K562 (cell line): ENCODE data around the gene CTPS2. TPM values are rescaled to one million over a fixed set of nuclear protein-coding genes. Genes with fewer than 3 reads are reported as not detected.
A peak's percentile ranks its signal among the peaks of the same experiment; 100 is the strongest.

Source experiments
- BRD4 ChIP-seq: fragments of 200-600 bp; sonication (generic); IDR thresholded peaks from 2 replicates; pipeline ENCODE4 v1.6.1; 2017; ENCODE audit warnings: inconsistent platforms
- CEBPG ChIP-seq, 3 experiments: fragments of 200-800 bp in 1 of 3; sonication (Bioruptor generic) in 1 of 3; sonication (generic) in 1 of 3; formaldehyde crosslinking in 1 of 3; IDR thresholded peaks in 2 of 3; conservative IDR thresholded peaks in 1 of 3; 2 replicates each; pipeline versions ENCODE4 v1.6.1 to v1.8.0; 2016 to 2022; ENCODE audit warnings: missing compliant biosample characterization in 2 of 3, missing genetic modification characterization in 2 of 3, mild to moderate bottlenecking in 1 of 3, missing genetic modification reagents in 1 of 3
- HDAC2 ChIP-seq: fragments of 450-650 bp; IDR thresholded peaks from 2 replicates; pipeline ENCODE4 v1.6.1; 2016; ENCODE audit warnings: mild to moderate bottlenecking
- HINFP ChIP-seq: fragments of 450-650 bp; conservative IDR thresholded peaks from 2 replicates; pipeline ENCODE4 v1.6.1; 2016; ENCODE audit warnings: missing genetic modification characterization, low read depth, mild to moderate bottlenecking, control low read depth, missing compliant biosample characterization
- HLTF ChIP-seq: fragments of 450-650 bp; IDR thresholded peaks from 2 replicates; pipeline ENCODE4 v1.6.1; 2016
- HMG20B ChIP-seq: fragments of 250-450 bp; sonication (Bioruptor Pico); IDR thresholded peaks from 2 replicates; pipeline ENCODE4 v1.5.0; 2021; ENCODE audit warnings: mild to moderate bottlenecking
- HNRNPH1 ChIP-seq: fragments of 200-400 bp; formaldehyde crosslinking; optimal IDR thresholded peaks from 2 replicates; pipeline ENCODE3; 2017; ENCODE audit warnings: low read depth, mild to moderate bottlenecking, low read length, moderate library complexity
- NR2C2 ChIP-seq, 2 experiments: fragments of 200-800 bp in 1 of 2; sonication (Bioruptor generic) in 1 of 2; sonication (generic) in 1 of 2; formaldehyde crosslinking in 1 of 2; IDR thresholded peaks; 2 replicates each; pipeline versions ENCODE4 v1.6.1 to v1.8.0; 2016 to 2022; ENCODE audit warnings: mild to moderate bottlenecking in 1 of 2, missing compliant biosample characterization in 1 of 2, missing genetic modification characterization in 1 of 2, missing genetic modification reagents in 1 of 2
- PHF20 ChIP-seq: fragments of 450-650 bp; IDR thresholded peaks from 2 replicates; pipeline ENCODE4 v1.6.1; 2018; ENCODE audit not compliant: partially characterized antibody
- PTBP1 ChIP-seq: fragments of 200-400 bp; formaldehyde crosslinking; IDR thresholded peaks from 2 replicates; pipeline ENCODE4 v1.6.1; 2017; ENCODE audit warnings: low read depth, low read length
- PYGO2 ChIP-seq: fragments of 450-650 bp; IDR thresholded peaks from 2 replicates; pipeline ENCODE4 v1.6.1; 2016; ENCODE audit warnings: mild to moderate bottlenecking, missing genetic modification characterization, moderate library complexity, missing compliant biosample characterization
- SAFB ChIP-seq: fragments of 200-400 bp; formaldehyde crosslinking; IDR thresholded peaks from 2 replicates; pipeline ENCODE4 v1.6.1; 2017; ENCODE audit warnings: low read depth, low read length, borderline replicate concordance
- TAF7 ChIP-seq: fragments of 450-650 bp; IDR thresholded peaks from 2 replicates; pipeline ENCODE4 v1.6.1; 2016; ENCODE audit warnings: missing genetic modification characterization, missing compliant biosample characterization
- TRIM25 ChIP-seq: fragments of 450-650 bp; IDR thresholded peaks from 2 replicates; pipeline ENCODE4 v1.7.0; 2016; ENCODE audit warnings: borderline replicate concordance
- WHSC1 ChIP-seq: IDR thresholded peaks from one replicate; pipeline ENCODE4 v1.6.1; 2012; ENCODE audit warnings: low read length, control low read depth, inconsistent platforms
- ZBTB17 ChIP-seq: fragments of 450-650 bp; formaldehyde crosslinking; IDR thresholded peaks from 2 replicates; pipeline ENCODE4 v1.4.0; 2020; ENCODE audit warnings: mild to moderate bottlenecking
- ZNF274 ChIP-seq: IDR thresholded peaks from 2 replicates; pipeline ENCODE4 v1.6.1; 2011; ENCODE audit warnings: low read depth, mild to moderate bottlenecking, low read length, moderate library complexity, borderline replicate concordance
- ZNF41 ChIP-seq: fragments of 250-450 bp; sonication (Bioruptor Pico); conservative IDR thresholded peaks from 2 replicates; pipeline ENCODE4 v1.4.0; 2020; ENCODE audit warnings: mild to moderate bottlenecking
- ZNF644 ChIP-seq: fragments of 200-800 bp; sonication (Bioruptor generic); IDR thresholded peaks from 2 replicates; pipeline ENCODE4 v1.6.1; 2016; ENCODE audit warnings: low read depth, missing genetic modification characterization, missing compliant biosample characterization
- polyA plus RNA-seq, 8 experiments: library from polyadenylated mRNA; depleted of rRNA in 4 of 8; stranded (reverse) in 5 of 8; unstranded in 3 of 8; fragments of >200 nt; fragmentation: Nextera tagmentation in 2 of 8; fragmentation: Illumina TruSeq in 1 of 8; extraction: Ambion mirVana in 2 of 8; extraction: Trizol in 1 of 8; gene quantifications; 2 replicates each; pipeline versions ENCODE4 v1.2.1 to v1.2.3, GENCODE V29; 2011 to 2014; ENCODE audit warnings: inconsistent platforms in 1 of 8, missing spikeins in 1 of 8
- total RNA-seq, 7 experiments: library from RNA; depleted of rRNA in 6 of 7; stranded (reverse); fragments of >200 nt in 6 of 7; fragmentation: Illumina TruSeq in 2 of 7; extraction: Trizol in 2 of 7; gene quantifications; 2 replicates each; pipeline versions ENCODE4 v1.2.1 to v1.2.3, GENCODE V29; 2011 to 2021; ENCODE audit warnings: low replicate concordance in 1 of 7

CTPS2 gene
- total and polyA plus RNA-seq, 9 of the 15 experiments (the other 6 are each of a cell fraction or from before 2014, with no cell fraction given) = 5.4 to 19.5 (median 14.1) TPM

GRCh38 chrX:16585486-16586376, 126.7 kb downstream of the CTPS2 start (continued):
- TF ChIP-seq TRIM25 = no peak
- TF ChIP-seq HINFP (tag) = peak; percentile 85
- 0 out of 2 replicates have a peak, but pooled peaks have one; percentile 61 for TF ChIP-seq ZBTB17 (CRISPR knock-in tag)
- no peak for TF ChIP-seq HDAC2
- TF ChIP-seq PYGO2 = peak; percentile 77
- TF ChIP-seq HMG20B (CRISPR knock-in tag) = no peak
- no peak for TF ChIP-seq HNRNPH1
- TF ChIP-seq PTBP1 = no peak
- TF ChIP-seq SAFB = no peak
- no peak for TF ChIP-seq CEBPG (CRISPR knock-in tag; IDR thresholded peaks at IDR 0.05)
- no peak for TF ChIP-seq CEBPG (tag; conservative IDR thresholded peaks at IDR 0.05 in 1 of 2, IDR thresholded peaks at IDR 0.05 in 1 of 2)
- no peak for TF ChIP-seq WHSC1
- no peak for TF ChIP-seq HLTF
- no peak for TF ChIP-seq ZNF274
- TF ChIP-seq TAF7 (tag) = 0 out of 2 replicates have a peak, but pooled peaks have one; percentile 19
- TF ChIP-seq BRD4 = no peak
- TF ChIP-seq PHF20 = no peak
- TF ChIP-seq ZNF644 (tag) = peak; percentile 86; the same call in 1 of the 2 replicates
- TF ChIP-seq ZNF41 = peak; percentile 86
- TF ChIP-seq NR2C2 (CRISPR knock-in tag; IDR thresholded peaks at IDR 0.05) = no peak
- TF ChIP-seq NR2C2 (tag; IDR thresholded peaks at IDR 0.05) = peak; percentile 21; the same call in 1 of the 2 replicates
